Stimulated activated CD8-positive, alpha-beta memory T cell treated with anti-CD3 and anti-CD28 coated beads, Interleukin-7, amount 100 ng/mL, for 24 hours (primary cell): ENCODE data around the gene FBXL15.

Experiments
- DNase-seq: peaks from one replicate; pipeline ENCODE4 v3.0.0-alpha.2; 2020; ENCODE audit warnings: low read depth

The FBXL15 gene

GRCh38 chr10:102411341-102412255 is 9.0 kb upstream of the FBXL15 start:
- DNase-seq, result no peak

- DNase-seq, result no peak
Measured at GRCh38 chr10:102412293-102412692, 8.3 kb upstream of the FBXL15 start.

GRCh38 chr10:102413053-102413705 is 7.5 kb upstream of the FBXL15 start:
- no peak for DNase-seq

- DNase-seq, result no peak
Measured at GRCh38 chr10:102413806-102414561, 6.7 kb upstream of the FBXL15 start.

- no peak for DNase-seq
Measured at GRCh38 chr10:102414749-102415148, 5.9 kb upstream of the FBXL15 start.

- DNase-seq, result no peak
Measured at GRCh38 chr10:102416283-102416682, 4.4 kb upstream of the FBXL15 start.

- no peak for DNase-seq
Measured at GRCh38 chr10:102416695-102417094, 3.9 kb upstream of the FBXL15 start.

- DNase-seq, result no peak
Measured at GRCh38 chr10:102418622-102419268, 1.9 kb upstream of the FBXL15 start, which contains the start of gene PSD. TSS of gene PSD (minus strand) at chr10:102418785. CDS start at chr10:102417038, 1,747 bp downstream.

GRCh38 chr10:102419269-102420180 is 1.1 kb upstream of the FBXL15 start:
- DNase-seq, result no peak

- no peak for DNase-seq
Measured at GRCh38 chr10:102420181-102420713, 389 bp upstream of the FBXL15 start.

- DNase-seq, result no peak
Measured at GRCh38 chr10:102421507-102421756, 796 bp downstream of the FBXL15 start.

GRCh38 chr10:102421757-102422512 is 1.3 kb downstream of the FBXL15 start:
- DNase-seq, result no peak

GRCh38 chr10:102422545-102423129 is 2.0 kb downstream of the FBXL15 start:
- DNase-seq, result no peak

- DNase-seq, result no peak
Measured at GRCh38 chr10:102423372-102423968, 2.8 kb downstream of the FBXL15 start.

GRCh38 chr10:102424145-102424544 is 3.5 kb downstream of the FBXL15 start:
- no peak for DNase-seq

- DNase-seq, result no peak
Measured at GRCh38 chr10:102424916-102425315, 4.3 kb downstream of the FBXL15 start.

- DNase-seq, result no peak
Measured at GRCh38 chr10:102425444-102425843, 4.8 kb downstream of the FBXL15 start.

- DNase-seq, result no peak
Measured at GRCh38 chr10:102426803-102427287, 6.2 kb downstream of the FBXL15 start.

GRCh38 chr10:102429468-102429867 is 8.8 kb downstream of the FBXL15 start:
- no peak for DNase-seq
